Fibroblast of skin of back (primary cell): ENCODE results near the gene STARD8.
"Not testable (repeated sequence)": the region's sequence is repeated elsewhere in the genome, so short reads cannot be mapped to it uniquely, and the experiment has no call there.

Experiments
- DNase-seq: peaks from one replicate; pipeline ENCODE4 v3.0.0-alpha.2; 2013

Gene STARD8

GRCh38 chrX:68659786-68660185 is 12.3 kb downstream of the STARD8 start:
- no peak for DNase-seq

GRCh38 chrX:68660746-68661145 is 13.3 kb downstream of the STARD8 start:
- DNase-seq: no peak

GRCh38 chrX:68665502-68665901 is 18.0 kb downstream of the STARD8 start:
- DNase-seq: no peak

GRCh38 chrX:68666580-68666979 is 19.1 kb downstream of the STARD8 start:
- no peak for DNase-seq

- DNase-seq: no peak
These were observed 21.8 kb downstream of the STARD8 start for GRCh38 chrX:68669094-68669860.

- DNase-seq: no peak
These were observed 22.4 kb downstream of the STARD8 start for GRCh38 chrX:68669871-68670270.

GRCh38 chrX:68671221-68671620 is 23.8 kb downstream of the STARD8 start:
- DNase-seq: no peak

- DNase-seq: no peak
These were observed 25.3 kb downstream of the STARD8 start for GRCh38 chrX:68672581-68673318.

GRCh38 chrX:68675571-68675970 is 28.1 kb downstream of the STARD8 start:
- no peak for DNase-seq

- no peak for DNase-seq
These were observed 28.9 kb downstream of the STARD8 start for GRCh38 chrX:68676335-68676734.

GRCh38 chrX:68677998-68678397 is 30.5 kb downstream of the STARD8 start:
- DNase-seq: no peak

GRCh38 chrX:68681443-68681941 is 34.0 kb downstream of the STARD8 start:
- DNase-seq: peak; percentile 39

- no peak for DNase-seq
These were observed 35.3 kb downstream of the STARD8 start for GRCh38 chrX:68682790-68683189.

- no peak for DNase-seq
These were observed 36.1 kb downstream of the STARD8 start for GRCh38 chrX:68683580-68683979.

- no peak for DNase-seq
These were observed 36.9 kb downstream of the STARD8 start for GRCh38 chrX:68684291-68684918.

GRCh38 chrX:68684919-68685304 is 37.4 kb downstream of the STARD8 start:
- no peak for DNase-seq

GRCh38 chrX:68685685-68686084 is 38.2 kb downstream of the STARD8 start:
- DNase-seq: no peak

- DNase-seq: no peak
These were observed 38.9 kb downstream of the STARD8 start for GRCh38 chrX:68686097-68686977.

GRCh38 chrX:68688931-68689330 is 41.5 kb downstream of the STARD8 start:
- DNase-seq: not testable (repeated sequence)

- no peak for DNase-seq
These were observed 43.6 kb downstream of the STARD8 start for GRCh38 chrX:68690936-68691501.

GRCh38 chrX:68691921-68692320 is 44.5 kb downstream of the STARD8 start:
- no peak for DNase-seq

GRCh38 chrX:68692651-68693050 is 45.2 kb downstream of the STARD8 start:
- no peak for DNase-seq
